Neural progenitor cell (in vitro differentiated cells): ENCODE data around the gene NDUFB3. TPM values are rescaled to one million over a fixed set of nuclear protein-coding genes. Genes with fewer than 3 reads are reported as not detected.
"Not testable (repeated sequence)": the region's sequence is repeated elsewhere in the genome, so short reads cannot be mapped to it uniquely, and the experiment has no call there.

Experiments used
- DNase-seq: peaks from one replicate; pipeline ENCODE4 v3.0.0-alpha.2; 2016; ENCODE audit warnings: low spot score
- H2AFZ ChIP-seq: fragments of 200-600 bp; sonication (generic); replicated peaks from 2 replicates; pipeline ENCODE4 v1.6.1; 2016; ENCODE audit warnings: antibody characterized with exemption
- H3F3A ChIP-seq: fragments of 200-600 bp; sonication (generic); 2 replicates; pipeline ENCODE4 v1.6.1; 2016; ENCODE audit warnings: antibody characterized with exemption, low read depth
- H3K27ac ChIP-seq: fragments of 200-600 bp; sonication (generic); 2 replicates; pipeline ENCODE4 v1.5.1; 2016; ENCODE audit warnings: mild to moderate bottlenecking
- H3K27me3 ChIP-seq: fragments of 200-600 bp; sonication (generic); 2 replicates; pipeline ENCODE4 v1.6.1; 2016; ENCODE audit warnings: mild to moderate bottlenecking, moderate library complexity
- H3K36me3 ChIP-seq: fragments of 200-600 bp; sonication (generic); 2 replicates; pipeline ENCODE4 v1.5.1; 2016
- H3K4me1 ChIP-seq: fragments of 200-600 bp; sonication (generic); 2 replicates; pipeline ENCODE4 v1.6.1; 2016; ENCODE audit warnings: mixed run types
- H3K4me2 ChIP-seq: fragments of 200-600 bp; sonication (generic); 2 replicates; pipeline ENCODE4 v1.6.1; 2016
- H3K4me3 ChIP-seq: fragments of 200-600 bp; sonication (generic); 2 replicates; pipeline ENCODE4 v1.5.1; 2016
- H3K79me2 ChIP-seq: fragments of 200-600 bp; sonication (generic); 2 replicates; pipeline ENCODE4 v1.6.1; 2016; ENCODE audit warnings: low read depth
- H3K9ac ChIP-seq: fragments of 200-600 bp; sonication (generic); 2 replicates; pipeline ENCODE4 v1.6.1; 2016
- H3K9me3 ChIP-seq: fragments of 200-600 bp; sonication (generic); 2 replicates; pipeline ENCODE4 v1.5.1; 2016; ENCODE audit warnings: low read depth
- H4K20me1 ChIP-seq: fragments of 200-600 bp; sonication (generic); 2 replicates; pipeline ENCODE4 v1.6.1; 2016; ENCODE audit warnings: low read depth
- H3K27ac Mint-ChIP-seq: 3 replicates; pipeline ENCODE4 v1.8.0; 2021; ENCODE audit warnings: mixed read lengths
- H3K27me3 Mint-ChIP-seq: 2 replicates; pipeline ENCODE4 v1.8.0; 2022; ENCODE audit warnings: low read depth, mild to moderate bottlenecking, inconsistent platforms, moderate library complexity, mixed read lengths; ENCODE audit not compliant: insufficient read depth
- H3K36me3 Mint-ChIP-seq: 3 replicates; pipeline ENCODE4 v1.8.0; 2021; ENCODE audit warnings: mixed read lengths
- H3K4me1 Mint-ChIP-seq: 3 replicates; pipeline ENCODE4 v1.8.0; 2021; ENCODE audit warnings: mixed read lengths
- H3K4me3 Mint-ChIP-seq: 3 replicates; pipeline ENCODE4 v1.8.0; 2021; ENCODE audit warnings: mild to moderate bottlenecking, moderate library complexity, mixed read lengths
- H3K9me3 Mint-ChIP-seq: 3 replicates; pipeline ENCODE4 v1.8.0; 2020; ENCODE audit warnings: mixed read lengths
- CTCF ChIP-seq: fragments of 200-600 bp; sonication (generic); IDR thresholded peaks from 2 replicates; pipeline ENCODE4 v1.5.1; 2017; ENCODE audit warnings: antibody characterized with exemption, mild to moderate bottlenecking
- EZH2 ChIP-seq: fragments of 200-600 bp; sonication (generic); IDR thresholded peaks from 2 replicates; pipeline ENCODE4 v1.6.1; 2017; ENCODE audit warnings: antibody characterized with exemption, mild to moderate bottlenecking, moderate library complexity
- EZH2phosphoT487 ChIP-seq: fragments of 200-600 bp; sonication (generic); IDR thresholded peaks from 2 replicates; pipeline ENCODE4 v1.6.1; 2017; ENCODE audit warnings: antibody characterized with exemption
- total RNA-seq: library from RNA; depleted of rRNA; stranded (reverse); fragments of >200 nt; gene quantifications from 2 replicates; pipeline ENCODE4 v1.2.3, GENCODE V29; 2015; ENCODE audit warnings: low replicate concordance

Gene NDUFB3
- total RNA-seq, 1 donor from 2014 or later = 125 TPM

- DNase-seq = no peak
- Histone ChIP-seq H3K9me3 (no peaks in the 10 kb centered on the region), H3K27ac (no peak overlapping the region), H3K36me3 (no peaks in the 10 kb centered on the region), H3K9ac (no peak overlapping the region), H3K4me2 (no peak overlapping the region), H3K79me2 (peaks cover 6% of the 10 kb centered on the region), H2AFZ (no peak overlapping the region), H3K4me1 (no peaks in the 10 kb centered on the region), H4K20me1 (no peaks in the 10 kb centered on the region), H3K4me3 (no peak overlapping the region), H3F3A (no peaks in the 10 kb centered on the region), H3K27me3 (no peaks in the 10 kb centered on the region)
- Mint-ChIP-seq H3K36me3 (no peaks in the 10 kb centered on the region), H3K9me3 (no peaks in the 10 kb centered on the region), H3K27ac (no peak overlapping the region), H3K4me3 (no peak overlapping the region), H3K27me3 (no peaks in the 10 kb centered on the region), H3K4me1 (no peaks in the 10 kb centered on the region)
- no peak for TF ChIP-seq CTCF
- TF ChIP-seq EZH2 = no peak
- no peak for TF ChIP-seq EZH2phosphoT487
Measured at GRCh38 chr2:201057715-201058248, 14.0 kb upstream of the NDUFB3 start.

- H3K79me2 ChIP-seq = peaks cover 6% of the 10 kb centered on the region
- DNase-seq = no peak
- no peaks in the 10 kb centered on the region for H3K4me1 Mint-ChIP-seq
- H3K36me3 Mint-ChIP-seq = no peaks in the 10 kb centered on the region
- no peaks in the 10 kb centered on the region for H3K27me3 ChIP-seq
- H4K20me1 ChIP-seq = no peaks in the 10 kb centered on the region
- H3K27ac ChIP-seq = no peak overlapping the region
- H3K9ac ChIP-seq = peak overlapping the region; percentile 13
- H3K4me3 ChIP-seq = no peak overlapping the region
- no peak overlapping the region for H2AFZ ChIP-seq
- H3K4me2 ChIP-seq = no peak overlapping the region
- no peaks in the 10 kb centered on the region for H3F3A ChIP-seq
- no peak for TF ChIP-seq CTCF
- TF ChIP-seq EZH2phosphoT487 = no peak
- no peak for TF ChIP-seq EZH2
- no peak overlapping the region for H3K27ac Mint-ChIP-seq
- H3K9me3 ChIP-seq = no peaks in the 10 kb centered on the region
- no peaks in the 10 kb centered on the region for H3K4me1 ChIP-seq
- no peaks in the 10 kb centered on the region for H3K36me3 ChIP-seq
- H3K9me3 Mint-ChIP-seq = no peaks in the 10 kb centered on the region
- H3K27me3 Mint-ChIP-seq = no peaks in the 10 kb centered on the region
- H3K4me3 Mint-ChIP-seq = no peak overlapping the region
Measured at GRCh38 chr2:201058914-201059313, 12.9 kb upstream of the NDUFB3 start.

GRCh38 chr2:201059961-201060755, 11.6 kb upstream of the NDUFB3 start:
- H3K4me2 ChIP-seq = no peak overlapping the region
- Mint-ChIP-seq H3K36me3 (no peaks in the 10 kb centered on the region), H3K27me3 (no peaks in the 10 kb centered on the region), H3K4me3 (no peak overlapping the region), H3K9me3 (no peaks in the 10 kb centered on the region), H3K4me1 (no peaks in the 10 kb centered on the region), H3K27ac (no peak overlapping the region)
- no peak overlapping the region for H2AFZ ChIP-seq
- no peaks in the 10 kb centered on the region for H4K20me1 ChIP-seq
- DNase-seq = no peak
- no peak overlapping the region for H3K9ac ChIP-seq
- H3K36me3 ChIP-seq = no peaks in the 10 kb centered on the region
- H3K4me1 ChIP-seq = no peaks in the 10 kb centered on the region
- no peak for TF ChIP-seq EZH2
- no peak for TF ChIP-seq CTCF
- no peak for TF ChIP-seq EZH2phosphoT487
- no peak overlapping the region for H3K4me3 ChIP-seq
- H3K79me2 ChIP-seq = peaks cover 8% of the 10 kb centered on the region
- H3F3A ChIP-seq = no peaks in the 10 kb centered on the region
- no peak overlapping the region for H3K27ac ChIP-seq
- H3K9me3 ChIP-seq = no peaks in the 10 kb centered on the region
- H3K27me3 ChIP-seq = no peaks in the 10 kb centered on the region

GRCh38 chr2:201063516-201063915, 8.3 kb upstream of the NDUFB3 start:
- not testable (repeated sequence) for H3K4me2 ChIP-seq, H3K4me1 ChIP-seq, DNase-seq, H4K20me1 ChIP-seq, H2AFZ ChIP-seq, H3K9me3 Mint-ChIP-seq, H3K4me1 Mint-ChIP-seq, H3K9ac ChIP-seq, H3K27ac Mint-ChIP-seq, H3K4me3 Mint-ChIP-seq, H3F3A ChIP-seq, H3K27me3 Mint-ChIP-seq, H3K4me3 ChIP-seq, H3K36me3 Mint-ChIP-seq, H3K27ac ChIP-seq, H3K9me3 ChIP-seq, H3K36me3 ChIP-seq, H3K27me3 ChIP-seq
- peaks cover 35% of the 10 kb centered on the region for H3K79me2 ChIP-seq
